ENCODE results near the gene CFAP46.

DNA sequence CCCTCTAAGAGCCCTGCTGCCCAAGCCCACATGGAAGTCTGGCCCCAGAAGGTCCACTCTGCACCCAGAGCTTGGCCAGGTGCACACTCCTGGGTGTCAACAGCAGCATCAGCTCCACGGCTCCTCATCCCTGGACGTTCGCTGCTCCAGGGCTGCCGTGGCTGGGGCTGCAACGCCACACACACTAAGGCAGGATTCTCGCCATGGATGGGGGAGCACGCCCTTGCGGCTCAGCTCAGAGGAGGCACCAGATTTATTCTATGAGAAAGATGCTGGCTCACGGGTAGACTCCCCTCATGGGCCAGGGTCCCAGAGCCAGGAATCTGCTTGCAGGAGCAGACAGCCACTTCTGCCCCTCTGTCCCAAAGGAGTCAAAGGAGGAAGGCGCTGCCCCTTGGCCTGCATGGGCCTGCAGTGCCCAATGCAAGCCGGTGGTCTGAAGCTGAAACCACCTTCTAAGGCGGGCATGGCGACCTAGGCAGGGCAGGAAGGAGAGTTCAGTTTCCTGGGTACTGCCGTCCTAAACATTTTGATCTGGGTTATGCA lies 42.1 kb downstream of the CFAP46 start:
- TF ChIP-seq, protein P1, sequence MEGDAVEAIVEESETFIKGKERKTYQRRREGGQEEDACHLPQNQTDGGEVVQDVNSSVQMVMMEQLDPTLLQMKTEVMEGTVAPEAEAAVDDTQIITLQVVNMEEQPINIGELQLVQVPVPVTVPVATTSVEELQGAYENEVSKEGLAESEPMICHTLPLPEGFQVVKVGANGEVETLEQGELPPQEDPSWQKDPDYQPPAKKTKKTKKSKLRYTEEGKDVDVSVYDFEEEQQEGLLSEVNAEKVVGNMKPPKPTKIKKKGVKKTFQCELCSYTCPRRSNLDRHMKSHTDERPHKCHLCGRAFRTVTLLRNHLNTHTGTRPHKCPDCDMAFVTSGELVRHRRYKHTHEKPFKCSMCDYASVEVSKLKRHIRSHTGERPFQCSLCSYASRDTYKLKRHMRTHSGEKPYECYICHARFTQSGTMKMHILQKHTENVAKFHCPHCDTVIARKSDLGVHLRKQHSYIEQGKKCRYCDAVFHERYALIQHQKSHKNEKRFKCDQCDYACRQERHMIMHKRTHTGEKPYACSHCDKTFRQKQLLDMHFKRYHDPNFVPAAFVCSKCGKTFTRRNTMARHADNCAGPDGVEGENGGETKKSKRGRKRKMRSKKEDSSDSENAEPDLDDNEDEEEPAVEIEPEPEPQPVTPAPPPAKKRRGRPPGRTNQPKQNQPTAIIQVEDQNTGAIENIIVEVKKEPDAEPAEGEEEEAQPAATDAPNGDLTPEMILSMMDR (IDR thresholded peaks at IDR 0.05) = no peak
- TF ChIP-seq EP300 (IDR thresholded peaks at IDR 0.05) (no peak), POLR2A (IDR thresholded peaks at IDR 0.05; ENCODE audit: low read depth) (no peak), POLR2AphosphoS5 (IDR thresholded peaks at IDR 0.05) (no peak)
